ENCODE data around the gene PTPRT.

DNA sequence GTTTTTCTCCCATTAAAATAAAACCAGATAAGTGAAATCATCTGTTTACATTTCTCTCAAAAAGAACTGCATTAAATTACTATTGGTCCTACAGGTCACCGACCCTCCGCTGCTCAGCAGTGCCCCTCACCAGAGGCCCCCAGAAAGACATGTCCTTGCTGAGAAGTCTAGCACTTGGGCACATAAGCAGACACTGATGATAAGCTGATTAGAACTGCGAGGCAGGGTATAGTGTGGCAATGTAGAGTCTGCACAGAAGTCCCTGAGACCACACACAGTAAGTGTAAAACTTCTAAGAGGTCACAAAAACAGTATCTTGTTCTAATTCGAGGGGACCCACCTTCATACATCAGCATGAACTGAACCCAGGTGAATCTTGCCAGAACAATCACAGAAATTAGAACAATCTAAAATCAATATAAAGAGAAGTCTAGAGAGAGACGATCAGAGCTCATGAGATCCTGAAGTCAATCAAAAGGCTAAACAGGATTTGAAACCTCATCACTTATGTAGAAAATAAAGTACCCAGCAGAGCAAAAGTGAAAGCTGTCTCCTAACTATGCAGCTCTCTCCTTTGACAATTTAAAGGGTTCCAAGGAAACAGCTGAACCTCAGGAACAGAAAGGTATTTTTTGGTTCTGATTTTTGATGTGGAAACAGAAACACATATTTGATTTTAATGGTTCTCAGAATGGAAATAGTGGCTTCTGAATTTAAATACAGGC is 182.9 kb downstream of the PTPRT start:
- TF ChIP-seq CTCF (IDR thresholded peaks at IDR 0.05) (no peak), POLR2A (IDR thresholded peaks at IDR 0.05) (no peak), EP300 (IDR thresholded peaks at IDR 0.05) (no peak)

Data from ovary (tissue), 3 donors.